C1 segment of cervical spinal cord (tissue), 14 donors: ENCODE results near the gene CAV1.
"Not testable (repeated sequence)": the region's sequence is repeated elsewhere in the genome, so short reads cannot be mapped to it uniquely, and the experiment has no call there.

Source experiments
- DNase-seq, 14 donors: peaks; one replicate each; lab custom pipeline; 2025; lab: John Stamatoyannopoulos, UW

The CAV1 gene

GRCh38 chr7:116524609-116525297, at the start of gene CAV1:
CAV1 (plus strand) TSS chr7:116525036; CDS start chr7:116525063, 27 bp downstream.
- DNase-seq: peak in 5 of 14 donors; percentile 6 to 32 (median 19)

- DNase-seq: no peak
These were observed 47.2 kb upstream of the CAV1 start for GRCh38 chr7:116477625-116478024.

- DNase-seq: no peak
These were observed 46.0 kb upstream of the CAV1 start for GRCh38 chr7:116478834-116479233.

- no peak for DNase-seq
These were observed 41.4 kb upstream of the CAV1 start for GRCh38 chr7:116483271-116483942.

- DNase-seq: not testable (repeated sequence)
These were observed 40.4 kb upstream of the CAV1 start for GRCh38 chr7:116484389-116484788.

GRCh38 chr7:116487907-116488521, 36.8 kb upstream of the CAV1 start:
- DNase-seq: no peak

GRCh38 chr7:116490351-116490750, 34.5 kb upstream of the CAV1 start:
- no peak for DNase-seq

GRCh38 chr7:116491887-116492653, 32.8 kb upstream of the CAV1 start:
- DNase-seq: no peak

GRCh38 chr7:116492654-116493109, 32.2 kb upstream of the CAV1 start:
- DNase-seq: no peak

GRCh38 chr7:116493449-116493848, 31.4 kb upstream of the CAV1 start:
- DNase-seq: no peak

- no peak for DNase-seq
These were observed 30.4 kb upstream of the CAV1 start for GRCh38 chr7:116494472-116494871.

- DNase-seq: no peak
These were observed 29.1 kb upstream of the CAV1 start for GRCh38 chr7:116495736-116496135.

GRCh38 chr7:116496653-116497052, 28.2 kb upstream of the CAV1 start:
- DNase-seq: no peak

GRCh38 chr7:116497708-116498107, 27.1 kb upstream of the CAV1 start:
- DNase-seq: no peak

- DNase-seq: peak in 5 of 14 donors; percentile 12 to 31 (median 21)
These were observed 25.4 kb upstream of the CAV1 start, which contains the start of gene CAV2 for GRCh38 chr7:116499168-116500077. CAV2 (plus strand) TSS chr7:116499738; CDS start chr7:116499782, 44 bp downstream.

GRCh38 chr7:116500078-116500853, 24.6 kb upstream of the CAV1 start:
- DNase-seq: peak in 3 of 14 donors; percentile 13 to 17 (median 15)

GRCh38 chr7:116501425-116502167, 23.2 kb upstream of the CAV1 start:
- DNase-seq: no peak

- DNase-seq: no peak
These were observed 22.4 kb upstream of the CAV1 start for GRCh38 chr7:116502201-116503096.
